ENCODE results near the gene PPP1R3E.
A peak's percentile ranks its signal among the peaks of the same experiment; 100 is the strongest.

The PPP1R3E gene

DNA sequence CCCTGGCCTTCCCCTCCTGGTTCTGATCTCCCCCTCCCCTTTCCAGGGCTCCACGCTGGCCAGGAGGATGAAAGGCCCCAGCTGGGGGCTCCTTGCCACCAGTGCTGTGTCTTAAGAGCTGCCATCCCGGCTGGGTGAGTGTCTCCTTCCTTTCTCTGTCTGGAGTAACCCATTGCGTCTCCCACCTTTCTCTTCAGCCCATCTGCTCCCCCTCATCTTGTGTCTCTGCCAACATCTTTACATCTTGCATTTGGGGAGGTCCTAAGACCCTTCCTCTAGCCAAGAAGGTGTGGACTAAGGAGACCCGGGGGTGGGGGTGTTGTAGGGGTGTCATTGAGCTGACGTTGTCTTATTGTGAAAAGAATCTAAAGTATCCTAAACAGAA, 4.5 kb upstream of the PPP1R3E start:
- TF ChIP-seq POLR2A (IDR thresholded peaks at IDR 0.05; ENCODE audit: extremely low read depth, insufficient read length) (no peak), MYC (IDR thresholded peaks at IDR 0.05; ENCODE audit: low read depth, low read length) (no peak)
- TF ChIP-seq, protein P1, sequence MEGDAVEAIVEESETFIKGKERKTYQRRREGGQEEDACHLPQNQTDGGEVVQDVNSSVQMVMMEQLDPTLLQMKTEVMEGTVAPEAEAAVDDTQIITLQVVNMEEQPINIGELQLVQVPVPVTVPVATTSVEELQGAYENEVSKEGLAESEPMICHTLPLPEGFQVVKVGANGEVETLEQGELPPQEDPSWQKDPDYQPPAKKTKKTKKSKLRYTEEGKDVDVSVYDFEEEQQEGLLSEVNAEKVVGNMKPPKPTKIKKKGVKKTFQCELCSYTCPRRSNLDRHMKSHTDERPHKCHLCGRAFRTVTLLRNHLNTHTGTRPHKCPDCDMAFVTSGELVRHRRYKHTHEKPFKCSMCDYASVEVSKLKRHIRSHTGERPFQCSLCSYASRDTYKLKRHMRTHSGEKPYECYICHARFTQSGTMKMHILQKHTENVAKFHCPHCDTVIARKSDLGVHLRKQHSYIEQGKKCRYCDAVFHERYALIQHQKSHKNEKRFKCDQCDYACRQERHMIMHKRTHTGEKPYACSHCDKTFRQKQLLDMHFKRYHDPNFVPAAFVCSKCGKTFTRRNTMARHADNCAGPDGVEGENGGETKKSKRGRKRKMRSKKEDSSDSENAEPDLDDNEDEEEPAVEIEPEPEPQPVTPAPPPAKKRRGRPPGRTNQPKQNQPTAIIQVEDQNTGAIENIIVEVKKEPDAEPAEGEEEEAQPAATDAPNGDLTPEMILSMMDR (IDR thresholded peaks at IDR 0.05; ENCODE audit: low read depth, low read length): no peak
- TF ChIP-seq, protein P2, sequence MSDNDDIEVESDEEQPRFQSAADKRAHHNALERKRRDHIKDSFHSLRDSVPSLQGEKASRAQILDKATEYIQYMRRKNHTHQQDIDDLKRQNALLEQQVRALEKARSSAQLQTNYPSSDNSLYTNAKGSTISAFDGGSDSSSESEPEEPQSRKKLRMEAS (IDR thresholded peaks at IDR 0.05; ENCODE audit: low read depth, low read length): no peak
- H3K4me3 ChIP-seq (ENCODE audit: low read depth, low read length): peak overlapping the region; percentile 92

DNA sequence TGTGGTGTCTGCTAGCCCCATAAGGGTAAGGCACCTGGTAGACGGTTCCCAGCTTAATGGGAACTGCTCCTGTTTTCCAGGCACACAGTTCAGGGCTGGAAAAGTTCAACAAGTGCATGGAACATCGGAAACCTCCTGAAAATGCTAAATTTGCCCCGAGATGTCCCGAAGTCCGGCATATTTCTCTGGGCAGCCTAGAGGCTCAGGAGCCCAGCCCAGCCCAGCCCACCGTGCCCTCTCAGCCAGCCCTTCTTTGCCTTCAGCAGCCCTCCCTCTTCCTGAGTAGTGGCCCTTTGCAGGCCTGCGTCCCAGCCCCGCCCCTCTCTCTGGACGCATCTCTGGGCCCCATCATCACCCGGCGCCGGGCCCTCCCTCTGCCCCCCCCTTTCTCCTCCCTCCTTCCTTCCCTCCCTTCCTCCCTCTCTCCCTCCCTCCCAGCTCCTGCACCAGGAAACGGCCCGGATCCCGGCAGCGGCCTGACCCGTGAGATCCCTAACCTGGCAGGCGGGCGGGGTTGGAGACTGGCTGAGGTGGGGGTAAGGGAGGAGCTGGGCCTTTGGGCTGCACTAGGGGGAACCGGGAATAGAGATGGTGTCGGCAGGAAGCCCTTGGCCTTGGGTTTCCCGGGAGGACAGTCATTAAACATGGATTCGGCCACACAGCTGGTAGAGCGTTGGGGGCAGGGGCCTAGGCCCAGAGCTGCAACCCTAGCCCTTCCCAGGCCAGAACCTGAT, 3.9 kb upstream of the PPP1R3E start, which contains the start of gene BCL2L2:
TSS of gene BCL2L2 (plus strand) at position 422 of the 734 bp plus-strand sequence. CDS start 935 bp downstream, outside the sequence.
- TF ChIP-seq, protein P1 (IDR thresholded peaks at IDR 0.05; ENCODE audit: low read depth, low read length): no peak
- TF ChIP-seq POLR2A (IDR thresholded peaks at IDR 0.05; ENCODE audit: extremely low read depth, insufficient read length) (peak; percentile 76), MYC (IDR thresholded peaks at IDR 0.05; ENCODE audit: low read depth, low read length) (0 out of 2 replicates have a peak, but pooled peaks have one; percentile 33)
- TF ChIP-seq, protein P2 (IDR thresholded peaks at IDR 0.05; ENCODE audit: low read depth, low read length): no peak; the same call in 1 of the 2 replicates
- DNase-seq (ENCODE audit: low read depth): peak; percentile 89
- peak within 1 kb of the TSS; percentile 92 for H3K4me3 ChIP-seq (ENCODE audit: low read depth, low read length)

More for the DNA sequence above, 4.5 kb upstream of the PPP1R3E start:
- DNase-seq (ENCODE audit: low read depth): peak; percentile 16

DNA sequence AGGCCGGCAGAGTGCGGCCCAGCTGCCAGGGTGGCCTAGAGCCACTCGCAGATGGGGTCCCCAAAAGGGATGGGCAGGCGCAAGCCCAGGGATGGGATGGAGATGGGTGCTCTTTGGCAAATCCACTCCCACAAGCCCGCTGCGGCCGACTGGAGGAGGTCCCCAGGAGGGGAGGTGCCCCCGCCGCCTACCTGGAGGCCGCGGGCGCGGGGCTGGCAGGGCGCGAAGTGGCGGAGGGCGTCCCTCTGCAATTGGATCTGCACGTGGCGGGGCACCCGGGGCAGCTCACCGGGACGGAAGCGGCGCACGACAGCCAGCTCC, 730 bp downstream of the PPP1R3E start:
- H3K4me3 ChIP-seq (ENCODE audit: low read depth, low read length): peak overlapping the region; percentile 77
- TF ChIP-seq MYC (IDR thresholded peaks at IDR 0.05; ENCODE audit: low read depth, low read length): peak; percentile 73
- TF ChIP-seq POLR2A (IDR thresholded peaks at IDR 0.05; ENCODE audit: extremely low read depth, insufficient read length): peak; percentile 89
- TF ChIP-seq, protein P1 (IDR thresholded peaks at IDR 0.05; ENCODE audit: low read depth, low read length): no peak
- TF ChIP-seq, protein P2 (IDR thresholded peaks at IDR 0.05; ENCODE audit: low read depth, low read length): peak; percentile 56; the same call in 1 of the 2 replicates
- no peak for DNase-seq (ENCODE audit: low read depth)

DNA sequence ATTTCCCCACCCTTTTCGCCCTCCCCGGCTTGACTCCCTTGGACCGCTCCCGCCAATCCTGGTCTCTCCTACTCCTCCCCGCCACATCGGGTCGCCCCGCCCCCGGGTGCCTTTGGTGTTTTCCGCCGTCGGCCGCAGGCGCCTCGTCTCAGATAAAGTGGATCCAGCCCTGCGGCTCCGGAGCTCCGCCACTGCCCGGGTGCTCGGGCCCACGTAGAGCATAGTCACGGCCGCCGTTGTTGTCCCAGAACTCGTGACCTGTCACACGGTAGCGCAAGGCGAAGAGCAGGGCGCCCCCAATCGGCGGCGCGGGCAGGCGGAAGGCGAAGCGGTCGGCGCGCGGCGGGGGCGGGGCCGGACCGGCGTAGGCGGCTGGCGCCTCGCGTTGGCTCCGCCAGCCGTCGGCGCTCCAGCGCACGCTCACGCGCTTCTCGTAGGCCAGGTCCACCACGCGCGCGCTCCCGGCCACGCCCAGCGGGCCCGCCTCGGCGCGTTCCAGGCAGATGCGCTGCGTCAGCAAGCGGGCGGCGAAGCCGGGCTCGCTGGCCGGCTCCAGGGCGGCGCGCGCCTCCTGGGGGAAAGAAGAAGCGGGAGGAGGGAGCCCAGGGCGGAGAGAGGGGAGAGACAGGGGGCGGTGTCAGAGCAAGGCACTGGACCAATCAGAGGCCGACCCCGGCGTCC, 1.2 kb downstream of the PPP1R3E start:
- TF ChIP-seq POLR2A (IDR thresholded peaks at IDR 0.05; ENCODE audit: extremely low read depth, insufficient read length) (no peak), MYC (IDR thresholded peaks at IDR 0.05; ENCODE audit: low read depth, low read length) (peak; percentile 72; the same call in 1 of the 2 replicates)
- TF ChIP-seq, protein P1 (IDR thresholded peaks at IDR 0.05; ENCODE audit: low read depth, low read length): peak; percentile 46
- TF ChIP-seq, protein P2 (IDR thresholded peaks at IDR 0.05; ENCODE audit: low read depth, low read length): peak; percentile 87
- H3K4me3 ChIP-seq (ENCODE audit: low read depth, low read length): peak overlapping the region; percentile 91

DNA sequence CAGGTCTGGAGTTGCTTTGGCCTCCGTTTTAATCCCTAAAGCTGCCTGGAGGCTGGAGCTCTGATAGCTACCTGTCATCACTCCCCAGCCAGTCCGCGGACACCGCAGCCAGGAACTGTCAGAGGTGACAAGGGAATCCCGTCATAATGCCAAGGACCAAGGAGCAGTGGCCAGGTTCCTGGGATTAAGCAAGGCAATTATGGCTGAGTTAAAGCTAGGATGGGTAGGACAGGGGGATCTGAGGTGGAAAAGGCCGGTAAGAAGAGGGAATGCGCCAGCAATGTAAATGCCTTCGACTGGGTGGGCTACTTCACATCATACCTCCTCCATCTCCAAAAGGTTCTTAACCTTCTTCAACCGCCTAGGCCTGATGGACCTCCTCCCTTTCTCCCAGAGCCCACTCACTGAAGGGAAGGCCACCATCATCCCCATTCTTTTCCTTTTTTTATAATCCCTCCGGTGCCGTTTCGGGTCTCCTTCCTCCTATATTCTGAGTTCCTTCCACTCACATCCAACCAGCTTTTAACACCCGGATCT, 1.9 kb downstream of the PPP1R3E start:
- TF ChIP-seq MYC (IDR thresholded peaks at IDR 0.05; ENCODE audit: low read depth, low read length) (no peak), POLR2A (IDR thresholded peaks at IDR 0.05; ENCODE audit: extremely low read depth, insufficient read length) (no peak)
- TF ChIP-seq, protein P2 (IDR thresholded peaks at IDR 0.05; ENCODE audit: low read depth, low read length): no peak
- DNase-seq (ENCODE audit: low read depth): peak; percentile 14
- peak overlapping the region; percentile 91 for H3K4me3 ChIP-seq (ENCODE audit: low read depth, low read length)

More for the DNA sequence above, 1.2 kb downstream of the PPP1R3E start:
- DNase-seq (ENCODE audit: low read depth): peak; percentile 98

All from NB4 (cell line).